HepG2 (cell line): Measurements from ENCODE around the gene MZT1. TPM values are rescaled to one million over a fixed set of nuclear protein-coding genes. Genes with fewer than 3 reads are reported as not detected.

Experiments used
- ATAC-seq: fragments of 200-7000 bp; cut with Tn5 transposase; 3 replicates; pipeline ENCODE4 v1.9.1; 2020; ENCODE audit warnings: mild to moderate bottlenecking, moderate library complexity
- BruUV-seq: library from RNA; stranded (reverse); fragments of 400-500 nt; replicated peaks from 2 replicates; lab custom pipeline; 2021; lab: Mats Ljungman, UMichigan
- CTCF ChIA-PET: fragments of 300-600 bp; formaldehyde crosslinking; extraction: SDS; loops from one replicate; lab custom pipeline; 2021; ENCODE audit warnings: low total read pairs, inconsistent platforms, low intra/inter-chr PET ratio; lab: Yijun Ruan, JAX
- POLR2A ChIA-PET: fragments of 350-600 bp; sonication (Branson Sonifier 250); formaldehyde crosslinking; loops from one replicate; lab custom pipeline; 2020; ENCODE audit warnings: antibody characterized with exemption, inconsistent platforms; lab: Yijun Ruan, JAX
- DNase-seq: peaks from one replicate; pipeline ENCODE4 v3.0.0-alpha.2; 2015; ENCODE audit warnings: low spot score
- FAIRE-seq: peaks from 3 replicates; lab custom pipeline; 2011; peaks lifted over from hg19 to GRCh38; lab: Jason Lieb, UNC
- H2AFZ ChIP-seq: one replicate; pipeline ENCODE4 v1.6.1; 2011; ENCODE audit warnings: low read length, inconsistent platforms
- H3K27ac ChIP-seq: fragments of 300-600 bp; 3 replicates; pipeline ENCODE4 v1.8.0; 2011; ENCODE audit warnings: mixed run types, mild to moderate bottlenecking, mixed read lengths, low read length, inconsistent platforms; ENCODE audit not compliant: insufficient read depth; ENCODE audit errors: extremely low read length
- H3K27me3 ChIP-seq, 2 experiments: fragments of 200-600 bp in 1 of 2; 2 replicates in 1 of 2; 3 replicates in 1 of 2; pipeline versions ENCODE4 v1.6.0 to v1.8.0; 2011; ENCODE audit warnings: low read length in 2 of 2, mild to moderate bottlenecking in 2 of 2, moderate library complexity in 2 of 2, inconsistent platforms in 1 of 2; ENCODE audit not compliant: insufficient read depth in 2 of 2, control insufficient read depth in 1 of 2
- H3K36me3 ChIP-seq, 2 experiments: fragments of 200-600 bp in 1 of 2; replicated peaks in 1 of 2; 2 replicates in 1 of 2; 3 replicates in 1 of 2; pipeline versions ENCODE4 v1.5.1 to v1.8.0; 2011; ENCODE audit warnings: low read length in 2 of 2, inconsistent platforms in 1 of 2; ENCODE audit not compliant: insufficient read depth in 2 of 2, control insufficient read depth in 1 of 2
- H3K4me1 ChIP-seq: 2 replicates; pipeline ENCODE4 v1.5.1; 2012; ENCODE audit warnings: low read length, inconsistent platforms; ENCODE audit not compliant: insufficient read depth
- H3K4me2 ChIP-seq: 2 replicates; pipeline ENCODE4 v1.6.0; 2011; ENCODE audit warnings: low read depth, low read length, inconsistent platforms
- H3K4me3 ChIP-seq, 3 experiments: fragments of 200-600 bp in 1 of 3; sonication (generic), shearing (Covaris generic) in 1 of 3; replicated peaks in 1 of 3; 2 replicates each; pipeline ENCODE4 v1.5.1; 2011 to 2016; ENCODE audit warnings: low read length in 3 of 3, inconsistent platforms in 2 of 3, low read depth in 2 of 3, mild to moderate bottlenecking in 2 of 3, control low read depth in 1 of 3, mixed read lengths in 1 of 3; ENCODE audit not compliant: insufficient read depth in 1 of 3
- H3K79me2 ChIP-seq: one replicate; pipeline ENCODE4 v1.6.1; 2011; ENCODE audit warnings: low read length, inconsistent platforms; ENCODE audit not compliant: insufficient read depth
- H3K9ac ChIP-seq: 2 replicates; pipeline ENCODE4 v1.6.0; 2011; ENCODE audit warnings: mild to moderate bottlenecking, low read depth, low read length, inconsistent platforms; ENCODE audit not compliant: insufficient read depth
- H3K9me3 ChIP-seq: 2 replicates; pipeline ENCODE4 v1.5.1; 2012; ENCODE audit warnings: mild to moderate bottlenecking, low read length
- H4K20me1 ChIP-seq: 2 replicates; pipeline ENCODE4 v1.6.0; 2011; ENCODE audit warnings: inconsistent platforms, mild to moderate bottlenecking, low read length, moderate library complexity; ENCODE audit not compliant: insufficient read depth
- BCL6 ChIP-seq: IDR thresholded peaks from 2 replicates; pipeline ENCODE4 v1.6.1; 2016; ENCODE audit warnings: missing genetic modification reagents, missing compliant biosample characterization
- CENPT ChIP-seq: sonication (generic); formaldehyde crosslinking; IDR thresholded peaks from 2 replicates; pipeline ENCODE4 v1.8.0; 2022; ENCODE audit warnings: low read depth, mild to moderate bottlenecking, moderate library complexity, missing genetic modification reagents
- HBP1 ChIP-seq: IDR thresholded peaks from 2 replicates; pipeline ENCODE4 v1.6.1; 2016; ENCODE audit warnings: low read depth, control low read depth
- HNRNPL ChIP-seq: fragments of 200-400 bp; formaldehyde crosslinking; IDR thresholded peaks from 2 replicates; pipeline ENCODE4 v1.6.1; 2017; ENCODE audit warnings: mild to moderate bottlenecking, low read depth, low read length
- HNRNPUL1 ChIP-seq: fragments of 200-400 bp; formaldehyde crosslinking; IDR thresholded peaks from 2 replicates; pipeline ENCODE4 v1.6.1; 2017; ENCODE audit warnings: low read depth, mild to moderate bottlenecking, low read length, moderate library complexity
- KLF15 ChIP-seq: sonication (generic); formaldehyde crosslinking; IDR thresholded peaks from 2 replicates; pipeline ENCODE4 v1.8.1; 2023; ENCODE audit warnings: borderline replicate concordance, mild to moderate bottlenecking, inconsistent platforms, missing genetic modification reagents, mixed read lengths
- PHF20 ChIP-seq: sonication (generic); formaldehyde crosslinking; IDR thresholded peaks from 2 replicates; pipeline ENCODE4 v1.5.0; 2020; ENCODE audit warnings: mild to moderate bottlenecking, missing genetic modification reagents
- TRAFD1 ChIP-seq: sonication (generic); formaldehyde crosslinking; IDR thresholded peaks from 2 replicates; pipeline ENCODE4 v1.5.1; 2020; ENCODE audit warnings: missing genetic modification reagents, mild to moderate bottlenecking, borderline replicate concordance
- XRCC5 ChIP-seq: fragments of 200-400 bp; formaldehyde crosslinking; optimal IDR thresholded peaks from 2 replicates; pipeline ENCODE3; 2017; ENCODE audit warnings: mild to moderate bottlenecking, low read length
- ZHX1 ChIP-seq: sonication (generic); formaldehyde crosslinking; IDR thresholded peaks from 2 replicates; pipeline ENCODE4 v1.8.1; 2022; ENCODE audit warnings: low read depth, mild to moderate bottlenecking, missing genetic modification reagents
- ZKSCAN5 ChIP-seq: sonication (generic); formaldehyde crosslinking; IDR thresholded peaks from 2 replicates; pipeline ENCODE4 v1.5.1; 2020; ENCODE audit warnings: mild to moderate bottlenecking, missing genetic modification reagents
- ZNF292 ChIP-seq: sonication (generic); formaldehyde crosslinking; IDR thresholded peaks from 2 replicates; pipeline ENCODE4 v1.8.1; 2022; ENCODE audit warnings: mild to moderate bottlenecking, low read depth, missing genetic modification reagents, borderline replicate concordance
- ZNF576 ChIP-seq: sonication (generic); formaldehyde crosslinking; IDR thresholded peaks from 2 replicates; pipeline ENCODE4 v1.4.0; 2020; ENCODE audit warnings: mild to moderate bottlenecking, missing genetic modification reagents
- ZNF768 ChIP-seq: sonication (generic); formaldehyde crosslinking; IDR thresholded peaks from 2 replicates; pipeline ENCODE4 v1.4.0; 2020; ENCODE audit warnings: missing genetic modification reagents
- WGBS: methylation state at CpG from one replicate; pipeline ENCODE4 v1.1.6; 2017; ENCODE audit warnings: low lambda C conversion rate; 5-methylcytosine and 5-hydroxymethylcytosine counted together
- in situ Hi-C: cut with HindIII; loops from 2 replicates; pipeline ENCODE4 v1.10.0; 2017; ENCODE audit warnings: low pct_unique_long_range_greater_than_20kb; ENCODE audit not compliant: extremely low pct_ligation_motif_present
- intact Hi-C: fragments of 100-400 bp; cut with micrococcal nuclease; formaldehyde crosslinking; loops from one replicate; pipeline ENCODE4 v1.10.0; 2022; ENCODE audit not compliant: unreplicated experiment
- polyA plus RNA-seq, 8 experiments: library from polyadenylated mRNA; depleted of rRNA in 3 of 8; stranded (reverse) in 7 of 8; unstranded in 1 of 8; fragments of >200 nt; fragmentation: Illumina TruSeq in 4 of 8; extraction: Trizol in 4 of 8; gene quantifications; 2 replicates each; pipeline versions ENCODE4 v1.2.1 to v1.2.3, GENCODE V29; 2011 to 2016; ENCODE audit warnings: low read depth in 4 of 8, missing spikeins in 1 of 8, mixed read lengths in 1 of 8; ENCODE audit not compliant: insufficient read depth in 1 of 8
- total RNA-seq, 5 experiments: library from RNA; depleted of rRNA; stranded (reverse); fragments of >200 nt; fragmentation: Illumina TruSeq; extraction: Trizol; gene quantifications; 2 replicates each; pipeline ENCODE4 v1.2.3, GENCODE V29; 2016; ENCODE audit warnings: low read depth in 1 of 5

MZT1 gene
- total and polyA plus RNA-seq, 2 of the 13 experiments (the other 11 are each of a cell fraction or from before 2014, with no cell fraction given), result 11.7 to 17.2 TPM

- WGBS, result 75% methylated on average over 1 of the region's 1 CpG
- POLR2A ChIA-PET, result no interaction called here
- TF ChIP-seq ZNF768 (CRISPR knock-in tag) (no peak), ZNF292 (CRISPR knock-in tag) (no peak), ZKSCAN5 (CRISPR knock-in tag) (no peak), HBP1 (CRISPR knock-in tag) (no peak), XRCC5 (no peak)
- TF ChIP-seq, all 625 proteins: peak for 0
- CTCF ChIA-PET, result no interaction called here
- H3K4me1 ChIP-seq, result no peaks in the 10 kb centered on the region
- no peak overlapping the region for H3K27ac ChIP-seq
- intact Hi-C loops, result no loop called here
- no TSS peak for BruUV-seq
- in situ Hi-C loops, result no loop called here
- no peaks in the 10 kb centered on the region for H3K27me3 ChIP-seq
- no peak overlapping the region for H3K4me2 ChIP-seq
- ATAC-seq (no peak), DNase-seq (no peak), FAIRE-seq (no peak)
- no peaks in the 10 kb centered on the region for H4K20me1 ChIP-seq
- H3K9me3 ChIP-seq, result no peaks in the 10 kb centered on the region
- H3K9ac ChIP-seq, result no peak overlapping the region
- no peaks in the 10 kb centered on the region for H3K79me2 ChIP-seq
- H3K36me3 ChIP-seq, result no peaks in the 10 kb centered on the region
- H3K4me3 ChIP-seq, result no peak overlapping the region
- no peak overlapping the region for H2AFZ ChIP-seq
These were observed 61.0 kb downstream of the MZT1 start for GRCh38 chr13:72666391-72666790.

- no peak for FAIRE-seq
- Histone ChIP-seq H3K4me1 (no peaks in the 10 kb centered on the region), H3K36me3 (no peaks in the 10 kb centered on the region)
- TF ChIP-seq TRAFD1 (no peak), CENPT (CRISPR knock-in tag) (no peak), ZHX1 (CRISPR knock-in tag) (no peak), BCL6 (CRISPR knock-in tag) (no peak), PHF20 (CRISPR knock-in tag) (no peak), KLF15 (CRISPR knock-in tag) (no peak), HNRNPL (no peak), ZNF576 (CRISPR knock-in tag) (no peak), HNRNPUL1 (no peak)
These were observed 64.9 kb downstream of the MZT1 start for GRCh38 chr13:72662548-72662947.

More at GRCh38 chr13:72662548-72662947, 64.9 kb downstream of the MZT1 start:
- no peaks in the 10 kb centered on the region for H3K27me3 ChIP-seq
- no peaks in the 10 kb centered on the region for H3K79me2 ChIP-seq
- POLR2A ChIA-PET, result no interaction called here
- no TSS peak for BruUV-seq
- in situ Hi-C loops (no loop called here), intact Hi-C loops (no loop called here)
- ATAC-seq (no peak), DNase-seq (no peak)
- CTCF ChIA-PET, result no interaction called here
- no peak overlapping the region for H3K4me2 ChIP-seq
- H3K4me3 ChIP-seq, result no peak overlapping the region
- no peaks in the 10 kb centered on the region for H3K9me3 ChIP-seq
- no peaks in the 10 kb centered on the region for H4K20me1 ChIP-seq
- no peak overlapping the region for H2AFZ ChIP-seq
- no peak overlapping the region for H3K9ac ChIP-seq
- no peak overlapping the region for H3K27ac ChIP-seq
